Neural progenitor cell (in vitro differentiated cells): ENCODE results near the gene KLK3. TPM values are rescaled to one million over a fixed set of nuclear protein-coding genes. Genes with fewer than 3 reads are reported as not detected.

Experiments
- DNase-seq: peaks from one replicate; pipeline ENCODE4 v3.0.0-alpha.2; 2016; ENCODE audit warnings: low spot score
- H2AFZ ChIP-seq: fragments of 200-600 bp; sonication (generic); replicated peaks from 2 replicates; pipeline ENCODE4 v1.6.1; 2016; ENCODE audit warnings: antibody characterized with exemption
- H3F3A ChIP-seq: fragments of 200-600 bp; sonication (generic); 2 replicates; pipeline ENCODE4 v1.6.1; 2016; ENCODE audit warnings: antibody characterized with exemption, low read depth
- H3K27ac ChIP-seq: fragments of 200-600 bp; sonication (generic); 2 replicates; pipeline ENCODE4 v1.5.1; 2016; ENCODE audit warnings: mild to moderate bottlenecking
- H3K27me3 ChIP-seq: fragments of 200-600 bp; sonication (generic); 2 replicates; pipeline ENCODE4 v1.6.1; 2016; ENCODE audit warnings: mild to moderate bottlenecking, moderate library complexity
- H3K36me3 ChIP-seq: fragments of 200-600 bp; sonication (generic); 2 replicates; pipeline ENCODE4 v1.5.1; 2016
- H3K4me1 ChIP-seq: fragments of 200-600 bp; sonication (generic); 2 replicates; pipeline ENCODE4 v1.6.1; 2016; ENCODE audit warnings: mixed run types
- H3K4me2 ChIP-seq: fragments of 200-600 bp; sonication (generic); 2 replicates; pipeline ENCODE4 v1.6.1; 2016
- H3K4me3 ChIP-seq: fragments of 200-600 bp; sonication (generic); 2 replicates; pipeline ENCODE4 v1.5.1; 2016
- H3K79me2 ChIP-seq: fragments of 200-600 bp; sonication (generic); 2 replicates; pipeline ENCODE4 v1.6.1; 2016; ENCODE audit warnings: low read depth
- H3K9ac ChIP-seq: fragments of 200-600 bp; sonication (generic); 2 replicates; pipeline ENCODE4 v1.6.1; 2016
- H3K9me3 ChIP-seq: fragments of 200-600 bp; sonication (generic); 2 replicates; pipeline ENCODE4 v1.5.1; 2016; ENCODE audit warnings: low read depth
- H4K20me1 ChIP-seq: fragments of 200-600 bp; sonication (generic); 2 replicates; pipeline ENCODE4 v1.6.1; 2016; ENCODE audit warnings: low read depth
- H3K27ac Mint-ChIP-seq: 3 replicates; pipeline ENCODE4 v1.8.0; 2021; ENCODE audit warnings: mixed read lengths
- H3K27me3 Mint-ChIP-seq: 2 replicates; pipeline ENCODE4 v1.8.0; 2022; ENCODE audit warnings: low read depth, mild to moderate bottlenecking, inconsistent platforms, moderate library complexity, mixed read lengths; ENCODE audit not compliant: insufficient read depth
- H3K36me3 Mint-ChIP-seq: 3 replicates; pipeline ENCODE4 v1.8.0; 2021; ENCODE audit warnings: mixed read lengths
- H3K4me1 Mint-ChIP-seq: 3 replicates; pipeline ENCODE4 v1.8.0; 2021; ENCODE audit warnings: mixed read lengths
- H3K4me3 Mint-ChIP-seq: 3 replicates; pipeline ENCODE4 v1.8.0; 2021; ENCODE audit warnings: mild to moderate bottlenecking, moderate library complexity, mixed read lengths
- H3K9me3 Mint-ChIP-seq: 3 replicates; pipeline ENCODE4 v1.8.0; 2020; ENCODE audit warnings: mixed read lengths
- CTCF ChIP-seq: fragments of 200-600 bp; sonication (generic); IDR thresholded peaks from 2 replicates; pipeline ENCODE4 v1.5.1; 2017; ENCODE audit warnings: antibody characterized with exemption, mild to moderate bottlenecking
- EZH2 ChIP-seq: fragments of 200-600 bp; sonication (generic); IDR thresholded peaks from 2 replicates; pipeline ENCODE4 v1.6.1; 2017; ENCODE audit warnings: antibody characterized with exemption, mild to moderate bottlenecking, moderate library complexity
- EZH2phosphoT487 ChIP-seq: fragments of 200-600 bp; sonication (generic); IDR thresholded peaks from 2 replicates; pipeline ENCODE4 v1.6.1; 2017; ENCODE audit warnings: antibody characterized with exemption
- total RNA-seq: library from RNA; depleted of rRNA; stranded (reverse); fragments of >200 nt; gene quantifications from 2 replicates; pipeline ENCODE4 v1.2.3, GENCODE V29; 2015; ENCODE audit warnings: low replicate concordance

Gene KLK3
- total RNA-seq, 1 donor from 2014 or later, result not detected

GRCh38 chr19:50889638-50890037 lies 34.9 kb downstream of the KLK3 start:
- H3K9ac ChIP-seq, result no peak overlapping the region
- H3K36me3 ChIP-seq, result no peaks in the 10 kb centered on the region
- no peak overlapping the region for H3K27ac Mint-ChIP-seq
- H3K4me3 ChIP-seq, result no peak overlapping the region
- H3F3A ChIP-seq, result no peaks in the 10 kb centered on the region
- no peak for DNase-seq
- H4K20me1 ChIP-seq, result no peaks in the 10 kb centered on the region
- no peaks in the 10 kb centered on the region for H3K36me3 Mint-ChIP-seq
- H3K27me3 Mint-ChIP-seq, result peaks cover 22% of the 10 kb centered on the region
- no peak overlapping the region for H3K4me2 ChIP-seq
- no peaks in the 10 kb centered on the region for H3K9me3 ChIP-seq
- H2AFZ ChIP-seq, result no peak overlapping the region
- no peaks in the 10 kb centered on the region for H3K79me2 ChIP-seq
- H3K27ac ChIP-seq, result no peak overlapping the region
- H3K4me3 Mint-ChIP-seq, result no peak overlapping the region
- no peaks in the 10 kb centered on the region for H3K4me1 Mint-ChIP-seq
- peaks cover 7% of the 10 kb centered on the region for H3K9me3 Mint-ChIP-seq
- peaks cover 59% of the 10 kb centered on the region for H3K27me3 ChIP-seq
- TF ChIP-seq EZH2phosphoT487 (no peak), EZH2 (no peak), CTCF (no peak)
- H3K4me1 ChIP-seq, result no peaks in the 10 kb centered on the region

GRCh38 chr19:50890422-50891252 lies 35.9 kb downstream of the KLK3 start:
- H4K20me1 ChIP-seq, result no peaks in the 10 kb centered on the region
- H3K9me3 ChIP-seq, result no peaks in the 10 kb centered on the region
- H3K27ac ChIP-seq, result no peak overlapping the region
- no peaks in the 10 kb centered on the region for H3K4me1 ChIP-seq
- H3K79me2 ChIP-seq, result no peaks in the 10 kb centered on the region
- H3K4me3 Mint-ChIP-seq, result no peak overlapping the region
- peaks cover 49% of the 10 kb centered on the region for H3K27me3 ChIP-seq
- TF ChIP-seq EZH2phosphoT487 (no peak), EZH2 (no peak), CTCF (no peak)
- H3K4me2 ChIP-seq, result no peak overlapping the region
- H3K4me1 Mint-ChIP-seq, result no peaks in the 10 kb centered on the region
- peaks cover 24% of the 10 kb centered on the region for H3K27me3 Mint-ChIP-seq
- peaks cover 7% of the 10 kb centered on the region for H3K9me3 Mint-ChIP-seq
- no peak overlapping the region for H3K9ac ChIP-seq
- H3K4me3 ChIP-seq, result no peak overlapping the region
- H3K36me3 ChIP-seq, result no peaks in the 10 kb centered on the region
- no peaks in the 10 kb centered on the region for H3F3A ChIP-seq
- H3K27ac Mint-ChIP-seq, result no peak overlapping the region
- H2AFZ ChIP-seq, result no peak overlapping the region
- DNase-seq, result no peak
- H3K36me3 Mint-ChIP-seq, result no peaks in the 10 kb centered on the region

GRCh38 chr19:50891253-50891625 lies 36.5 kb downstream of the KLK3 start:
- Histone ChIP-seq H3K4me2 (no peak overlapping the region), H3K27ac (no peak overlapping the region), H3K79me2 (no peaks in the 10 kb centered on the region), H3K9ac (no peak overlapping the region), H3K4me3 (no peak overlapping the region), H3F3A (no peaks in the 10 kb centered on the region), H3K27me3 (peaks cover 43% of the 10 kb centered on the region), H3K36me3 (no peaks in the 10 kb centered on the region), H4K20me1 (no peaks in the 10 kb centered on the region), H3K4me1 (no peaks in the 10 kb centered on the region), H2AFZ (no peak overlapping the region), H3K9me3 (no peaks in the 10 kb centered on the region)
- Mint-ChIP-seq H3K27me3 (peaks cover 24% of the 10 kb centered on the region), H3K4me3 (no peak overlapping the region), H3K27ac (no peak overlapping the region), H3K4me1 (no peaks in the 10 kb centered on the region), H3K36me3 (no peaks in the 10 kb centered on the region), H3K9me3 (peaks cover 7% of the 10 kb centered on the region)
- TF ChIP-seq EZH2 (no peak), CTCF (no peak), EZH2phosphoT487 (no peak)
- no peak for DNase-seq
